ENCODE data around the gene AGBL4.

Gene AGBL4

GRCh38 chr1:49627781-49628180, 396.0 kb downstream of the AGBL4 start:
- DNase-seq (ENCODE audit: low read depth, low spot score): no peak
- TF ChIP-seq, protein P1, sequence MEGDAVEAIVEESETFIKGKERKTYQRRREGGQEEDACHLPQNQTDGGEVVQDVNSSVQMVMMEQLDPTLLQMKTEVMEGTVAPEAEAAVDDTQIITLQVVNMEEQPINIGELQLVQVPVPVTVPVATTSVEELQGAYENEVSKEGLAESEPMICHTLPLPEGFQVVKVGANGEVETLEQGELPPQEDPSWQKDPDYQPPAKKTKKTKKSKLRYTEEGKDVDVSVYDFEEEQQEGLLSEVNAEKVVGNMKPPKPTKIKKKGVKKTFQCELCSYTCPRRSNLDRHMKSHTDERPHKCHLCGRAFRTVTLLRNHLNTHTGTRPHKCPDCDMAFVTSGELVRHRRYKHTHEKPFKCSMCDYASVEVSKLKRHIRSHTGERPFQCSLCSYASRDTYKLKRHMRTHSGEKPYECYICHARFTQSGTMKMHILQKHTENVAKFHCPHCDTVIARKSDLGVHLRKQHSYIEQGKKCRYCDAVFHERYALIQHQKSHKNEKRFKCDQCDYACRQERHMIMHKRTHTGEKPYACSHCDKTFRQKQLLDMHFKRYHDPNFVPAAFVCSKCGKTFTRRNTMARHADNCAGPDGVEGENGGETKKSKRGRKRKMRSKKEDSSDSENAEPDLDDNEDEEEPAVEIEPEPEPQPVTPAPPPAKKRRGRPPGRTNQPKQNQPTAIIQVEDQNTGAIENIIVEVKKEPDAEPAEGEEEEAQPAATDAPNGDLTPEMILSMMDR (IDR thresholded peaks at IDR 0.05; ENCODE audit: low read depth, low read length): no peak
- H3K4me3 ChIP-seq (ENCODE audit: low read depth, low read length): no peak overlapping the region
- in situ Hi-C loops (cut with HindIII; ENCODE audit: low sequenced_read_pairs): no loop called here

DNA sequence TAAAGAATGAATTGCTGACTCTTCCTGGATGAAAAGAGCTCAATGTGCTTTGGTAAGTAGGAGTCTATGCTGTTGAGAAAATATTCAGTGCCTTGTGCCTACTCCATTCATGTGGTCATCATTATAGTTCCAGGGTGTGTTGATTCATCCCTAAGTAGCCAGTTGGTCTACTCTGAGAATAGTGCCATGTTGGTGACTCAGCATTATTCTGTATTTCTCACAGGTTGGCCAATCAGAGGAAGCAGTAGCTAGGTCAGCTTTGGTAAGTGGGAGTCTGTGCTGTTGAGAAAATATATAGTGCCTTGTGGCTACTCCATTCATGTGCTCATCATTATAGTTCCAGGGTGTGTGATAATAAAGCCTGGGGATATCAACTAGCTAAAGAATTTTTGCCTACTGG, 397.3 kb downstream of the AGBL4 start:
- DNase-seq (ENCODE audit: low read depth, low spot score): no peak
- in situ Hi-C loops (cut with HindIII; ENCODE audit: low sequenced_read_pairs): no loop called here
- H3K4me3 ChIP-seq (ENCODE audit: low read depth, low read length): no peak overlapping the region
- TF ChIP-seq, protein P1 (IDR thresholded peaks at IDR 0.05; ENCODE audit: low read depth, low read length): no peak

GRCh38 chr1:49622877-49623276, 400.9 kb downstream of the AGBL4 start:
- DNase-seq (ENCODE audit: low read depth, low spot score): no peak
- TF ChIP-seq, protein P1 (IDR thresholded peaks at IDR 0.05; ENCODE audit: low read depth, low read length): no peak
- in situ Hi-C loops (cut with HindIII; ENCODE audit: low sequenced_read_pairs): no loop called here
- no peak overlapping the region for H3K4me3 ChIP-seq (ENCODE audit: low read depth, low read length)

GRCh38 chr1:49606082-49606481, 417.7 kb downstream of the AGBL4 start:
- in situ Hi-C loops (cut with HindIII; ENCODE audit: low sequenced_read_pairs): no loop called here
- no peak for DNase-seq (ENCODE audit: low read depth, low spot score)
- TF ChIP-seq, protein P1 (IDR thresholded peaks at IDR 0.05; ENCODE audit: low read depth, low read length): no peak
- H3K4me3 ChIP-seq (ENCODE audit: low read depth, low read length): no peak overlapping the region

DNA sequence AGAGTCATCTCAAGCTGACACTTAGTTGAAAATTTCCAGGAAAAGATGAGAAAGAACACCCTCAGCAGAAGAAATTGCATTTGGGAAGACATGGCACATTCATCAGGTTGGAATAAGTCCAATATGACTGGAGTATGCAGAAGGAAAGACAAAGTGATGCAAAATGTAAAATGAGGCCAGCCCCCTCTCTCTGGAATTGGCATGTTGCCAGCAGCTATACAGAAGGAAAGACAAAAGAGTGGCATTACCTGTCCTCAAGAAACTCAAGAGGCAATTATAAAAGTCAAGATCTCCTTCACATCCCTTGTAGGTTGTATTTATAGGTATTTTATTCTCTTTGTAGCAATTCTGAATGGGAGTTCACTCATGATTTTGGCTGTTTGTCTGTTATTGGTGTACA, 426.3 kb downstream of the AGBL4 start:
- in situ Hi-C loops (cut with HindIII; ENCODE audit: low sequenced_read_pairs): no loop called here
- H3K4me3 ChIP-seq (ENCODE audit: low read depth, low read length): no peak overlapping the region
- TF ChIP-seq, protein P1 (IDR thresholded peaks at IDR 0.05; ENCODE audit: low read depth, low read length): no peak
- DNase-seq (ENCODE audit: low read depth, low spot score): no peak

GRCh38 chr1:49576327-49576901, 447.3 kb downstream of the AGBL4 start:
- in situ Hi-C loops (cut with HindIII; ENCODE audit: low sequenced_read_pairs): no loop called here
- TF ChIP-seq, protein P1 (IDR thresholded peaks at IDR 0.05; ENCODE audit: low read depth, low read length): no peak
- DNase-seq (ENCODE audit: low read depth, low spot score): no peak

More at GRCh38 chr1:49576327-49576901, 447.3 kb downstream of the AGBL4 start:
- H3K4me3 ChIP-seq (ENCODE audit: low read depth, low read length): no peak overlapping the region
